DOHH2 (cell line): ENCODE measurements around the gene IFT22.

Experiments used
- H3F3A ChIP-seq: fragments of 200-600 bp; sonication (generic), shearing (Covaris generic); 2 replicates; pipeline ENCODE4 v1.6.0; 2016; ENCODE audit warnings: antibody characterized with exemption, mild to moderate bottlenecking; ENCODE audit not compliant: control insufficient read depth, insufficient read depth
- H3K27ac ChIP-seq: fragments of 200-600 bp; sonication (generic); 2 replicates; pipeline ENCODE4 v1.5.1; 2014; ENCODE audit warnings: low read depth, mild to moderate bottlenecking, low read length, moderate library complexity
- H3K27me3 ChIP-seq: fragments of 200-600 bp; sonication (generic); 2 replicates; pipeline ENCODE4 v1.6.1; 2014; ENCODE audit warnings: mild to moderate bottlenecking, low read length, mixed read lengths; ENCODE audit not compliant: control insufficient read depth
- H3K36me3 ChIP-seq: fragments of 200-600 bp; sonication (generic); 2 replicates; pipeline ENCODE4 v1.6.1; 2014; ENCODE audit warnings: mild to moderate bottlenecking, low read length, moderate library complexity, mixed read lengths; ENCODE audit not compliant: control insufficient read depth
- H3K4me1 ChIP-seq: fragments of 200-600 bp; sonication (generic); 2 replicates; pipeline ENCODE4 v1.6.1; 2014; ENCODE audit warnings: mild to moderate bottlenecking, low read length, mixed read lengths; ENCODE audit not compliant: control insufficient read depth
- H3K4me2 ChIP-seq: fragments of 200-600 bp; sonication (generic); 2 replicates; pipeline ENCODE4 v1.6.0; 2014; ENCODE audit warnings: mild to moderate bottlenecking, low read length, moderate library complexity
- H3K4me3 ChIP-seq: fragments of 200-600 bp; sonication (generic); 2 replicates; pipeline ENCODE4 v1.5.1; 2014; ENCODE audit warnings: mild to moderate bottlenecking, low read length, mixed read lengths
- H3K79me2 ChIP-seq: fragments of 200-600 bp; sonication (generic); 2 replicates; pipeline ENCODE4 v1.6.1; 2014; ENCODE audit warnings: mild to moderate bottlenecking, low read length, mixed read lengths; ENCODE audit not compliant: control insufficient read depth
- H3K9me2 ChIP-seq: fragments of 200-600 bp; sonication (generic); replicated peaks from 2 replicates; pipeline ENCODE4 v1.6.1; 2014; ENCODE audit warnings: mild to moderate bottlenecking, low read length, mixed read lengths; ENCODE audit not compliant: control insufficient read depth
- H3K9me3 ChIP-seq: fragments of 200-600 bp; sonication (generic); 2 replicates; pipeline ENCODE4 v1.6.1; 2014; ENCODE audit warnings: antibody characterized with exemption, low read length, mixed read lengths; ENCODE audit not compliant: control insufficient read depth, insufficient read depth
- H4K20me1 ChIP-seq: fragments of 200-600 bp; sonication (generic); 2 replicates; pipeline ENCODE4 v1.6.0; 2014; ENCODE audit warnings: low read depth, mild to moderate bottlenecking, antibody characterized with exemption, low read length, moderate library complexity; ENCODE audit not compliant: control insufficient read depth, insufficient read depth
- CTCF ChIP-seq: fragments of 200-600 bp; sonication (generic); IDR thresholded peaks from one replicate; pipeline ENCODE4 v1.5.1; 2014; ENCODE audit warnings: antibody characterized with exemption, mild to moderate bottlenecking, low read depth, low read length; ENCODE audit not compliant: poor library complexity, severe bottlenecking
- EZH2phosphoT487 ChIP-seq: fragments of 200-600 bp; sonication (generic); IDR thresholded peaks from 2 replicates; pipeline ENCODE4 v1.6.1; 2017; ENCODE audit warnings: borderline replicate concordance, mild to moderate bottlenecking, antibody characterized with exemption, low read length, moderate library complexity, mixed read lengths

Gene IFT22

GRCh38 chr7:101273206-101273605 lies 48.4 kb downstream of the IFT22 start:
- Histone ChIP-seq H3K4me1 (no peaks in the 10 kb centered on the region), H3K4me2 (no peak overlapping the region), H3K4me3 (no peak overlapping the region), H3K27me3 (peaks cover 20% of the 10 kb centered on the region), H3K9me2 (no peaks in the 10 kb centered on the region), H3F3A (no peaks in the 10 kb centered on the region), H4K20me1 (no peaks in the 10 kb centered on the region), H3K27ac (no peak overlapping the region), H3K36me3 (no peaks in the 10 kb centered on the region), H3K79me2 (no peaks in the 10 kb centered on the region), H3K9me3 (no peaks in the 10 kb centered on the region)
- TF ChIP-seq EZH2phosphoT487 (no peak), CTCF (no peak)

DNA sequence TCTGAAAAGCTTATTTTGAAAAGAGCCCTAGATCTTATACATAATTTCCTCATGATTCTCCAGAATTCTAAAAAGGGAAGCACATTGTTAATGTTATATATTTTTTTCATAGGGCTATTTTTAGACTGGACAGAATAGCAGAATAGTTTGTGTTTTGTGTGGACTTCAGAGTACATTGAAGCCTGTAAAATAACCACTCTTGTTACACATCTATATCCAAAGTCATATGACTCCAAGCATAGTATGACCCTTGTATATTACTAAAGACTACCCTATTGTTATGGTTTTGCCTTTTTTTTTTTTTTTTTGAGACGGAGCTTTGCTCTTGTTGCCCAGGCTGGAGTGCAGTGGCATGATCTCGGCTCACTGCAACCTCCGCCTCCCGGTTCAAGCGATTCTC lies 50.6 kb downstream of the IFT22 start:
- no peaks in the 10 kb centered on the region for H4K20me1 ChIP-seq
- no peak overlapping the region for H3K27ac ChIP-seq
- TF ChIP-seq CTCF (no peak), EZH2phosphoT487 (no peak)
- no peaks in the 10 kb centered on the region for H3K79me2 ChIP-seq
- no peak overlapping the region for H3K4me2 ChIP-seq
- no peaks in the 10 kb centered on the region for H3K9me3 ChIP-seq
- H3F3A ChIP-seq: no peaks in the 10 kb centered on the region
- H3K4me3 ChIP-seq: no peak overlapping the region
- no peaks in the 10 kb centered on the region for H3K4me1 ChIP-seq
- H3K36me3 ChIP-seq: no peaks in the 10 kb centered on the region
- H3K9me2 ChIP-seq: no peaks in the 10 kb centered on the region
- peaks cover 19% of the 10 kb centered on the region for H3K27me3 ChIP-seq

- Histone ChIP-seq H3K27me3 (peaks cover 21% of the 10 kb centered on the region), H3K36me3 (no peaks in the 10 kb centered on the region), H3F3A (no peaks in the 10 kb centered on the region), H3K27ac (no peak overlapping the region), H3K79me2 (no peaks in the 10 kb centered on the region), H3K4me3 (no peak overlapping the region), H3K4me2 (no peak overlapping the region), H3K9me3 (no peaks in the 10 kb centered on the region), H4K20me1 (no peaks in the 10 kb centered on the region), H3K9me2 (no peaks in the 10 kb centered on the region), H3K4me1 (no peaks in the 10 kb centered on the region)
- TF ChIP-seq EZH2phosphoT487 (no peak), CTCF (no peak)
Measured at GRCh38 chr7:101269664-101270063, 51.9 kb downstream of the IFT22 start.
